ENCODE results near the gene GTF2IRD1.
"Not testable (repeated sequence)": the region's sequence is repeated elsewhere in the genome, so short reads cannot be mapped to it uniquely, and the experiment has no call there.

The GTF2IRD1 gene

GRCh38 chr7:74560086-74560719 lies 106.5 kb downstream of the GTF2IRD1 start:
- TF ChIP-seq EZH2 (IDR thresholded peaks at IDR 0.05; ENCODE audit: borderline replicate concordance, low read length) (no peak), CTCF (IDR thresholded peaks at IDR 0.05; ENCODE audit: low read length) (no peak)
- Histone ChIP-seq H3K4me1 (ENCODE audit: insufficient read depth, low read length, severe bottlenecking) (no peaks in the 10 kb centered on the region), H3K9me2 (ENCODE audit: low read depth, low read length) (no peaks in the 10 kb centered on the region), H3K4me3 (ENCODE audit: low read depth, low read length, poor library complexity, severe bottlenecking) (no peak overlapping the region), H3F3A (ENCODE audit: insufficient read depth, low read length) (no peaks in the 10 kb centered on the region), H3K36me3 (ENCODE audit: insufficient read depth, low read length) (no peaks in the 10 kb centered on the region), H3K4me2 (ENCODE audit: low read length) (no peak overlapping the region), H3K79me2 (ENCODE audit: insufficient read depth, low read length) (no peaks in the 10 kb centered on the region), H3K9me3 (ENCODE audit: low read length) (no peaks in the 10 kb centered on the region), H3K27me3 (ENCODE audit: insufficient read depth, low read length) (peaks cover under 1% of the 10 kb centered on the region; the same call in 1 of the 2 replicates), H3K27ac (ENCODE audit: low read depth, low read length, poor library complexity, severe bottlenecking) (no peak overlapping the region), H2AFZ (ENCODE audit: low read length) (no peak overlapping the region), H4K20me1 (ENCODE audit: insufficient read depth, low read length) (no peaks in the 10 kb centered on the region), H3K9ac (ENCODE audit: low read length) (no peak overlapping the region)

GRCh38 chr7:74561898-74562613 lies 108.3 kb downstream of the GTF2IRD1 start:
- H3K79me2 ChIP-seq (ENCODE audit: insufficient read depth, low read length), result no peaks in the 10 kb centered on the region
- no peaks in the 10 kb centered on the region for H3K9me3 ChIP-seq (ENCODE audit: low read length)
- no peak overlapping the region for H3K4me3 ChIP-seq (ENCODE audit: low read depth, low read length, poor library complexity, severe bottlenecking)
- no peaks in the 10 kb centered on the region for H3K9me2 ChIP-seq (ENCODE audit: low read depth, low read length)
- H3K27me3 ChIP-seq (ENCODE audit: insufficient read depth, low read length), result peaks cover 6% of the 10 kb centered on the region; the same call in 1 of the 2 replicates
- no peaks in the 10 kb centered on the region for H3F3A ChIP-seq (ENCODE audit: insufficient read depth, low read length)
- H3K36me3 ChIP-seq (ENCODE audit: insufficient read depth, low read length), result no peaks in the 10 kb centered on the region
- no peak overlapping the region for H3K9ac ChIP-seq (ENCODE audit: low read length)
- no peaks in the 10 kb centered on the region for H3K4me1 ChIP-seq (ENCODE audit: insufficient read depth, low read length, severe bottlenecking)
- H4K20me1 ChIP-seq (ENCODE audit: insufficient read depth, low read length), result no peaks in the 10 kb centered on the region
- H3K4me2 ChIP-seq (ENCODE audit: low read length), result no peak overlapping the region
- TF ChIP-seq EZH2 (IDR thresholded peaks at IDR 0.05; ENCODE audit: borderline replicate concordance, low read length), result no peak
- no peak for TF ChIP-seq CTCF (IDR thresholded peaks at IDR 0.05; ENCODE audit: low read length)
- H3K27ac ChIP-seq (ENCODE audit: low read depth, low read length, poor library complexity, severe bottlenecking), result no peak overlapping the region
- no peak overlapping the region for H2AFZ ChIP-seq (ENCODE audit: low read length)

GRCh38 chr7:74563639-74564038 lies 109.9 kb downstream of the GTF2IRD1 start:
- H3K36me3 ChIP-seq (ENCODE audit: insufficient read depth, low read length); H3K27me3 ChIP-seq (ENCODE audit: insufficient read depth, low read length); H4K20me1 ChIP-seq (ENCODE audit: insufficient read depth, low read length); H2AFZ ChIP-seq (ENCODE audit: low read length); H3F3A ChIP-seq (ENCODE audit: insufficient read depth, low read length); H3K4me1 ChIP-seq (ENCODE audit: insufficient read depth, low read length, severe bottlenecking); H3K9me2 ChIP-seq (ENCODE audit: low read depth, low read length); H3K9ac ChIP-seq (ENCODE audit: low read length); H3K79me2 ChIP-seq (ENCODE audit: insufficient read depth, low read length); H3K4me3 ChIP-seq (ENCODE audit: low read depth, low read length, poor library complexity, severe bottlenecking); H3K4me2 ChIP-seq (ENCODE audit: low read length); H3K27ac ChIP-seq (ENCODE audit: low read depth, low read length, poor library complexity, severe bottlenecking); H3K9me3 ChIP-seq (ENCODE audit: low read length): not testable (repeated sequence)

- no peak for TF ChIP-seq CTCF (IDR thresholded peaks at IDR 0.05; ENCODE audit: low read length)
- TF ChIP-seq EZH2 (IDR thresholded peaks at IDR 0.05; ENCODE audit: borderline replicate concordance, low read length), result no peak
- no peaks in the 10 kb centered on the region for H3F3A ChIP-seq (ENCODE audit: insufficient read depth, low read length)
- H3K4me2 ChIP-seq (ENCODE audit: low read length), result no peak overlapping the region
- H3K36me3 ChIP-seq (ENCODE audit: insufficient read depth, low read length), result no peaks in the 10 kb centered on the region
- no peak overlapping the region for H3K27ac ChIP-seq (ENCODE audit: low read depth, low read length, poor library complexity, severe bottlenecking)
- no peak overlapping the region for H3K4me3 ChIP-seq (ENCODE audit: low read depth, low read length, poor library complexity, severe bottlenecking)
- H2AFZ ChIP-seq (ENCODE audit: low read length), result no peak overlapping the region
- H3K9ac ChIP-seq (ENCODE audit: low read length), result no peak overlapping the region
- H3K79me2 ChIP-seq (ENCODE audit: insufficient read depth, low read length), result no peaks in the 10 kb centered on the region
- H3K9me2 ChIP-seq (ENCODE audit: low read depth, low read length), result no peaks in the 10 kb centered on the region
- peaks cover 17% of the 10 kb centered on the region; the same call in 1 of the 2 replicates for H3K27me3 ChIP-seq (ENCODE audit: insufficient read depth, low read length)
- H3K4me1 ChIP-seq (ENCODE audit: insufficient read depth, low read length, severe bottlenecking), result no peaks in the 10 kb centered on the region
- no peaks in the 10 kb centered on the region for H4K20me1 ChIP-seq (ENCODE audit: insufficient read depth, low read length)
- no peaks in the 10 kb centered on the region for H3K9me3 ChIP-seq (ENCODE audit: low read length)
Observed at GRCh38 chr7:74567318-74567668, 113.6 kb downstream of the GTF2IRD1 start.
